Fibroblast of lung (primary cell): ENCODE measurements around the gene CPSF7. TPM values are rescaled to one million over a fixed set of nuclear protein-coding genes. Genes with fewer than 3 reads are reported as not detected.
A peak's percentile ranks its signal among the peaks of the same experiment; 100 is the strongest.

Experiments
- DNase-seq, 2 donors: peaks; one replicate each; pipeline versions ENCODE4 v3.0.0 to v3.0.0-alpha.2; 2010; ENCODE audit warnings: low read depth in 2 of 2
- H2AFZ ChIP-seq: 2 replicates; pipeline ENCODE4 v1.5.1; 2012; ENCODE audit warnings: low read length, control low read depth, inconsistent platforms
- H3K27ac ChIP-seq: 2 replicates; pipeline ENCODE4 v1.5.1; 2011; ENCODE audit warnings: low read length, control low read depth; ENCODE audit not compliant: insufficient read depth
- H3K27me3 ChIP-seq: 2 replicates; pipeline ENCODE4 v1.5.1; 2011; ENCODE audit warnings: mild to moderate bottlenecking, low read length; ENCODE audit not compliant: control insufficient read depth, insufficient read depth
- H3K36me3 ChIP-seq: 2 replicates; pipeline ENCODE4 v1.5.1; 2011; ENCODE audit warnings: low read length; ENCODE audit not compliant: control insufficient read depth, insufficient read depth
- H3K4me1 ChIP-seq: 2 replicates; pipeline ENCODE4 v1.5.1; 2011; ENCODE audit warnings: low read length; ENCODE audit not compliant: control insufficient read depth, insufficient read depth; ENCODE audit errors: extremely low read depth
- H3K4me2 ChIP-seq: 2 replicates; pipeline ENCODE4 v1.5.1; 2011; ENCODE audit warnings: low read length, control low read depth; ENCODE audit not compliant: insufficient read depth; ENCODE audit errors: extremely low read depth
- H3K4me3 ChIP-seq, 4 experiments: fragments of 200-600 bp in 1 of 4; sonication (generic) in 1 of 4; replicated peaks in 1 of 4; 2 replicates each; pipeline ENCODE4 v1.5.1; 2011 to 2016; ENCODE audit warnings: low read length in 4 of 4, low read depth in 3 of 4, mild to moderate bottlenecking in 3 of 4, control low read depth in 2 of 4, inconsistent platforms in 1 of 4, mixed read lengths in 1 of 4; ENCODE audit not compliant: insufficient read depth in 1 of 4; ENCODE audit errors: control extremely low read depth in 1 of 4
- H3K79me2 ChIP-seq: 2 replicates; pipeline ENCODE4 v1.5.1; 2012; ENCODE audit warnings: mild to moderate bottlenecking, low read length, inconsistent platforms; ENCODE audit not compliant: control insufficient read depth, insufficient read depth
- H3K9ac ChIP-seq: 2 replicates; pipeline ENCODE4 v1.5.1; 2011; ENCODE audit warnings: mild to moderate bottlenecking, low read length, control low read depth; ENCODE audit not compliant: insufficient read depth
- H3K9me3 ChIP-seq: 2 replicates; pipeline ENCODE4 v1.5.1; 2012; ENCODE audit warnings: low read depth, low read length; ENCODE audit not compliant: control insufficient read depth, insufficient read depth
- H4K20me1 ChIP-seq: 2 replicates; pipeline ENCODE4 v1.5.1; 2011; ENCODE audit warnings: low read length; ENCODE audit not compliant: control insufficient read depth, insufficient read depth; ENCODE audit errors: extremely low read depth
- CTCF ChIP-seq, 2 donors: IDR thresholded peaks in 1 of 2; conservative IDR thresholded peaks in 1 of 2; 1 replicate in 1 of 2; 2 replicates in 1 of 2; pipeline ENCODE4 v1.5.1; 2011 to 2012; ENCODE audit warnings: low read length in 2 of 2, control low read depth in 1 of 2, inconsistent platforms in 1 of 2, low read depth in 1 of 2, mild to moderate bottlenecking in 1 of 2
- EZH2 ChIP-seq: IDR thresholded peaks from 2 replicates; pipeline ENCODE4 v1.5.1; 2012; ENCODE audit warnings: low read length, control low read depth, mild to moderate bottlenecking; ENCODE audit errors: missing control alignments
- polyA plus RNA-seq, 2 donors: library from polyadenylated mRNA; depleted of rRNA in 1 of 2; stranded (reverse) in 1 of 2; unstranded in 1 of 2; fragments of >200 nt; gene quantifications; 2 replicates each; pipeline ENCODE4 v1.2.1, GENCODE V29; 2011 to 2012; ENCODE audit warnings: missing spikeins in 1 of 2
- total RNA-seq: library from RNA; depleted of rRNA; stranded (reverse); fragments of >200 nt; gene quantifications from 2 replicates; pipeline ENCODE4 v1.2.1, GENCODE V29; 2014

CPSF7 gene
- total and polyA plus RNA-seq, 2 donors (not counting 1 experiment from before 2014, with no cell fraction given): 18.0 to 38.1 TPM

GRCh38 chr11:61372659-61373420 lies 56.9 kb downstream of the CPSF7 start:
- Histone ChIP-seq H3K36me3 (peaks cover 9% of the 10 kb centered on the region), H3K4me1 (peaks cover 18% of the 10 kb centered on the region), H3K9me3 (no peaks in the 10 kb centered on the region), H3K27ac (no peak overlapping the region), H2AFZ (no peak overlapping the region), H3K79me2 (no peaks in the 10 kb centered on the region), H3K27me3 (no peaks in the 10 kb centered on the region), H3K4me3 (no peak overlapping the region), H3K9ac (no peak overlapping the region), H3K4me2 (no peak overlapping the region), H4K20me1 (no peaks in the 10 kb centered on the region)
- DNase-seq: no peak
- TF ChIP-seq CTCF (conservative IDR thresholded peaks at IDR 0.05 in 1 of 2, IDR thresholded peaks at IDR 0.05 in 1 of 2; ENCODE audit: low read depth in 1 of 2, low read length in 2 of 2): no peak
- no peak for TF ChIP-seq EZH2

GRCh38 chr11:61370349-61371005 lies 59.3 kb downstream of the CPSF7 start:
- no peaks in the 10 kb centered on the region for H3K79me2 ChIP-seq
- H4K20me1 ChIP-seq: no peaks in the 10 kb centered on the region
- no peak overlapping the region for H3K9ac ChIP-seq
- peaks cover 14% of the 10 kb centered on the region for H3K36me3 ChIP-seq
- H3K4me2 ChIP-seq: peak overlapping the region; percentile 32
- H3K9me3 ChIP-seq: no peaks in the 10 kb centered on the region
- TF ChIP-seq CTCF (conservative IDR thresholded peaks at IDR 0.05 in 1 of 2, IDR thresholded peaks at IDR 0.05 in 1 of 2; ENCODE audit: low read depth in 1 of 2, low read length in 2 of 2): no peak
- no peak for TF ChIP-seq EZH2
- peaks cover 19% of the 10 kb centered on the region for H3K4me1 ChIP-seq
- DNase-seq: peak in 1 of 2 donors; percentile 45
- H3K4me3 ChIP-seq: no peak overlapping the region
- no peak overlapping the region for H2AFZ ChIP-seq
- no peaks in the 10 kb centered on the region for H3K27me3 ChIP-seq
- peak overlapping the region; percentile 92 for H3K27ac ChIP-seq
